Measurements from ENCODE around the gene KAZN.

DNA sequence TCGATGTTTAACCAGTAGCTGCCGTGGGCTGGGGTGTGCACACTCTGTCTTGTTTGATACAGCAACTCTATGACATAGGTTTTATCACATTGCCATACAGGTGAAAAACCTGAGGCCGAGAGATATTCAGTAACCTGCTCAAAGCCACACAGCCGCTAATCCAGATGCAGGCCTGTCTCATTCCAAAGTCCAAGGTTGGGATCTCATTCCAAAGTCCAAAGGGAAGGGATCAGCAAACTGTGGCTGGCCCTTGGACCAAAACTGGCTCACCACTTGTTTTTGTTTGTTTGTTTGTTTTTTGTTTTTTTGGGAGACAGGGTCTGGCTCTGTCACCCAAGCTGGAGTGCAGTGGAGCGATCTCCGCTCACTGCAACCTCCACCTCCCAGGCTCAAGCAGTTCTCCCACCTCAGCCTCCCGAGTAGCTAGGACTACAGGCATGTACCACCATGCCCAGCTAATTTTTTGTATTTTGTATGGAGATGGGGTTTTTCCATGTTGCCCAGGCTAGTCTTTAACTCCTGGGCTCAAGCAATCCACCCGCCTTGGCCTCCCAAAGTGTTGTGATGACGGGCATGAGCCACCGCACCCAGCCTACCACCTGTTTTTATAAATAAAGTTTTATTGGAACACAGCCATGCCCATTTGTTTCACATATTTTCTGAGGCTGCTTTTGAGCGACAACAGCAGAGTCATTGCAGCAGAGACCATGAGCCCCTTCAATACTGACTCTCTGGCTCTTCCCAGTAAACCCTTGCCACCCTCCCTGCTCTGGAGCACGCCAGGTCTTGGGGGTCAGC is 391.6 kb downstream of the KAZN start:
- TF ChIP-seq, protein P1, sequence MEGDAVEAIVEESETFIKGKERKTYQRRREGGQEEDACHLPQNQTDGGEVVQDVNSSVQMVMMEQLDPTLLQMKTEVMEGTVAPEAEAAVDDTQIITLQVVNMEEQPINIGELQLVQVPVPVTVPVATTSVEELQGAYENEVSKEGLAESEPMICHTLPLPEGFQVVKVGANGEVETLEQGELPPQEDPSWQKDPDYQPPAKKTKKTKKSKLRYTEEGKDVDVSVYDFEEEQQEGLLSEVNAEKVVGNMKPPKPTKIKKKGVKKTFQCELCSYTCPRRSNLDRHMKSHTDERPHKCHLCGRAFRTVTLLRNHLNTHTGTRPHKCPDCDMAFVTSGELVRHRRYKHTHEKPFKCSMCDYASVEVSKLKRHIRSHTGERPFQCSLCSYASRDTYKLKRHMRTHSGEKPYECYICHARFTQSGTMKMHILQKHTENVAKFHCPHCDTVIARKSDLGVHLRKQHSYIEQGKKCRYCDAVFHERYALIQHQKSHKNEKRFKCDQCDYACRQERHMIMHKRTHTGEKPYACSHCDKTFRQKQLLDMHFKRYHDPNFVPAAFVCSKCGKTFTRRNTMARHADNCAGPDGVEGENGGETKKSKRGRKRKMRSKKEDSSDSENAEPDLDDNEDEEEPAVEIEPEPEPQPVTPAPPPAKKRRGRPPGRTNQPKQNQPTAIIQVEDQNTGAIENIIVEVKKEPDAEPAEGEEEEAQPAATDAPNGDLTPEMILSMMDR (conservative IDR thresholded peaks at IDR 0.05 in 1 of 2, IDR thresholded peaks at IDR 0.05 in 1 of 2; ENCODE audit: low read depth in 1 of 2, low read length in 2 of 2), result no peak
- TF ChIP-seq EZH2 (IDR thresholded peaks at IDR 0.05; ENCODE audit: low read length, missing control alignments), result no peak

All from fibroblast of lung (primary cell).